HCT116 (cell line): ENCODE data around the gene HAAO. TPM values are rescaled to one million over a fixed set of nuclear protein-coding genes. Genes with fewer than 3 reads are reported as not detected.

Experiments
- ATAC-seq: fragments of 200-7000 bp; cut with Tn5 transposase; 2 replicates; pipeline ENCODE4 v1.9.1; 2020; ENCODE audit warnings: mild to moderate bottlenecking, moderate library complexity
- BruUV-seq: library from RNA; stranded (reverse); fragments of 400-500 nt; replicated peaks from 2 replicates; lab custom pipeline; 2021; lab: Mats Ljungman, UMichigan
- CTCF ChIA-PET: fragments of 300-600 bp; sonication (Branson Sonifier 250); formaldehyde crosslinking; loops from one replicate; lab custom pipeline; 2021; ENCODE audit warnings: antibody characterized with exemption; lab: Charles Lee
- POLR2A ChIA-PET: fragments of 300-600, 350-600 bp; sonication (Branson Sonifier 250); formaldehyde crosslinking; loops from one replicate; lab custom pipeline; 2021; ENCODE audit warnings: antibody characterized with exemption; lab: Charles Lee
- RAD21 ChIA-PET, 2 experiments: fragments of 300-600 bp; sonication (Branson Sonifier 250); formaldehyde crosslinking; loops; one replicate each; lab custom pipeline; 2023; ENCODE audit warnings: low total read pairs in 2 of 2; ENCODE audit not compliant: uncharacterized antibody in 2 of 2, unreplicated experiment in 2 of 2, low non-redundant PET in 1 of 2; lab: Charles Lee
- DNase-seq: peaks from one replicate; pipeline ENCODE4 v3.0.0-alpha.2; 2010; ENCODE audit warnings: low read depth, low spot score
- H2AFZ ChIP-seq: fragments of 200-600 bp; shearing (Covaris generic), sonication (generic); 2 replicates; pipeline ENCODE4 v1.6.1; 2017; ENCODE audit warnings: low read depth, mixed run types, mixed read lengths, antibody characterized with exemption, low read length; ENCODE audit not compliant: poor library complexity, severe bottlenecking
- H3K27ac ChIP-seq: 2 replicates; pipeline ENCODE4 v1.5.1; 2012; ENCODE audit warnings: low read depth, low read length
- H3K27me3 ChIP-seq: fragments of 200-600 bp; sonication (generic); 2 replicates; pipeline ENCODE4 v1.6.1; 2016; ENCODE audit warnings: mixed run types, low read length, mixed read lengths; ENCODE audit not compliant: insufficient read depth
- H3K36me3 ChIP-seq, 2 experiments: fragments of 200-500 bp in 1 of 2; fragments of 200-600 bp in 1 of 2; sonication (Bioruptor generic) in 1 of 2; sonication (generic) in 1 of 2; 2 replicates each; pipeline versions ENCODE4 v1.5.1 to v1.6.1; 2014 to 2016; ENCODE audit warnings: low read length in 2 of 2, inconsistent platforms in 1 of 2, mixed read lengths in 1 of 2, mixed run types in 1 of 2; ENCODE audit not compliant: insufficient read depth in 2 of 2, control insufficient read depth in 1 of 2
- H3K4me1 ChIP-seq, 2 experiments: fragments of 200-600 bp in 1 of 2; sonication (generic) in 1 of 2; 2 replicates each; pipeline versions ENCODE4 v1.5.1 to v1.6.1; 2012 to 2017; ENCODE audit warnings: low read length in 2 of 2, inconsistent platforms in 1 of 2, mild to moderate bottlenecking in 1 of 2, mixed read lengths in 1 of 2, mixed run types in 1 of 2, moderate library complexity in 1 of 2; ENCODE audit not compliant: insufficient read depth in 2 of 2, control insufficient read depth in 1 of 2
- H3K4me2 ChIP-seq: fragments of 200-600 bp; sonication (generic); 2 replicates; pipeline ENCODE4 v1.6.1; 2017; ENCODE audit warnings: mixed run types, low read length, mixed read lengths
- H3K4me3 ChIP-seq, 2 experiments: fragments of 200-600 bp in 1 of 2; sonication (generic) in 1 of 2; replicated peaks in 1 of 2; 2 replicates each; pipeline ENCODE4 v1.5.1; 2011 to 2016; ENCODE audit warnings: low read length in 2 of 2, control low read depth in 1 of 2, low read depth in 1 of 2, mild to moderate bottlenecking in 1 of 2, mixed read lengths in 1 of 2, mixed run types in 1 of 2
- H3K79me2 ChIP-seq: fragments of 200-600 bp; sonication (generic); 2 replicates; pipeline ENCODE4 v1.6.1; 2017; ENCODE audit warnings: mild to moderate bottlenecking, mixed run types, low read length, moderate library complexity, mixed read lengths; ENCODE audit not compliant: insufficient read depth
- H3K9ac ChIP-seq: fragments of 200-600 bp; sonication (generic); 2 replicates; pipeline ENCODE4 v1.6.1; 2016; ENCODE audit warnings: low read length, mixed read lengths
- H3K9me2 ChIP-seq: fragments of 200-600 bp; sonication (generic), shearing (Covaris generic); 2 replicates; pipeline ENCODE4 v1.6.1; 2017; ENCODE audit warnings: mixed run types, mild to moderate bottlenecking, moderate library complexity; ENCODE audit not compliant: insufficient read depth
- H3K9me3 ChIP-seq, 2 experiments: fragments of 200-500 bp in 1 of 2; fragments of 200-600 bp in 1 of 2; sonication (Bioruptor generic) in 1 of 2; sonication (generic) in 1 of 2; 2 replicates each; pipeline ENCODE4 v1.6.1; 2014 to 2017; ENCODE audit warnings: low read length in 2 of 2, mixed read lengths in 2 of 2, inconsistent platforms in 1 of 2, low read depth in 1 of 2, mild to moderate bottlenecking in 1 of 2, mixed run types in 1 of 2, moderate library complexity in 1 of 2; ENCODE audit not compliant: control insufficient read depth in 1 of 2, insufficient read depth in 1 of 2
- H4K20me1 ChIP-seq: fragments of 200-600 bp; sonication (generic), shearing (Covaris generic); 2 replicates; pipeline ENCODE4 v1.6.1; 2017; ENCODE audit warnings: mixed run types, mild to moderate bottlenecking, moderate library complexity; ENCODE audit not compliant: insufficient read depth
- CTCF ChIP-seq, 3 experiments: fragments of 200-600 bp in 1 of 3; sonication (generic) in 1 of 3; IDR thresholded peaks in 2 of 3; conservative IDR thresholded peaks in 1 of 3; 2 replicates each; pipeline ENCODE4 v1.5.1; 2012 to 2017; ENCODE audit warnings: low read depth in 2 of 3, low read length in 2 of 3, antibody characterized with exemption in 1 of 3, borderline replicate concordance in 1 of 3, control low read depth in 1 of 3, mild to moderate bottlenecking in 1 of 3, mixed read lengths in 1 of 3, mixed run types in 1 of 3, moderate library complexity in 1 of 3; ENCODE audit not compliant: insufficient read depth in 1 of 3
- MAX ChIP-seq: IDR thresholded peaks from 2 replicates; pipeline ENCODE4 v1.6.1; 2012
- POLR2A ChIP-seq: IDR thresholded peaks from 2 replicates; pipeline ENCODE4 v1.7.0; 2011; ENCODE audit warnings: borderline replicate concordance; ENCODE audit not compliant: insufficient read depth, insufficient read length; ENCODE audit errors: extremely low read depth
- ZNF274 ChIP-seq: fragments of 200-500 bp; sonication (Bioruptor generic); IDR thresholded peaks from 2 replicates; pipeline ENCODE4 v1.6.1; 2014; ENCODE audit warnings: mild to moderate bottlenecking, low read depth, low read length, inconsistent platforms
- intact Hi-C: fragments of 100-400 bp; cut with micrococcal nuclease; formaldehyde crosslinking; loops from 2 replicates; pipeline ENCODE4 v1.10.0; 2022
- total RNA-seq: library from RNA; stranded (reverse); gene quantifications from one replicate; pipeline ENCODE4 v1.2.1, GENCODE V29; 2021; ENCODE audit not compliant: unreplicated experiment

Gene HAAO
- total RNA-seq, 1 experiment from 2014 or later: not detected

GRCh38 chr2:42783511-42783910, 8.9 kb downstream of the HAAO start:
- no peak for ATAC-seq
- POLR2A ChIA-PET: no interaction called here

More at GRCh38 chr2:42783511-42783910, 8.9 kb downstream of the HAAO start:
- BruUV-seq: no TSS peak
- H3K4me1 ChIP-seq: no peaks in the 10 kb centered on the region
- no peaks in the 10 kb centered on the region for H4K20me1 ChIP-seq
- intact Hi-C loops: no loop called here
- no peaks in the 10 kb centered on the region for H3K27me3 ChIP-seq
- H3K79me2 ChIP-seq: no peaks in the 10 kb centered on the region
- no peaks in the 10 kb centered on the region for H3K9me2 ChIP-seq
- H3K27ac ChIP-seq: no peak overlapping the region
- ChIA-PET RAD21 (no interaction called here), CTCF (no interaction called here)
- no peaks in the 10 kb centered on the region for H3K36me3 ChIP-seq
- H2AFZ ChIP-seq: no peak overlapping the region
- H3K9ac ChIP-seq: no peak overlapping the region
- no peaks in the 10 kb centered on the region for H3K9me3 ChIP-seq
- TF ChIP-seq MAX (no peak), POLR2A (no peak), ZNF274 (no peak), CTCF (IDR thresholded peaks at IDR 0.05 in 2 of 3, conservative IDR thresholded peaks at IDR 0.05 in 1 of 3; ENCODE audit: borderline replicate concordance in 1 of 3, insufficient read depth in 1 of 3, low read depth in 2 of 3, low read length in 2 of 3) (no peak)
- H3K4me3 ChIP-seq: no peak overlapping the region
- no peak overlapping the region for H3K4me2 ChIP-seq
- DNase-seq: no peak
